ENCODE results near the gene AGAP3. TPM values are rescaled to one million over a fixed set of nuclear protein-coding genes. Genes with fewer than 3 reads are reported as not detected.

Gene AGAP3
- total RNA-seq, 1 experiment from 2014 or later = 115 TPM

DNA sequence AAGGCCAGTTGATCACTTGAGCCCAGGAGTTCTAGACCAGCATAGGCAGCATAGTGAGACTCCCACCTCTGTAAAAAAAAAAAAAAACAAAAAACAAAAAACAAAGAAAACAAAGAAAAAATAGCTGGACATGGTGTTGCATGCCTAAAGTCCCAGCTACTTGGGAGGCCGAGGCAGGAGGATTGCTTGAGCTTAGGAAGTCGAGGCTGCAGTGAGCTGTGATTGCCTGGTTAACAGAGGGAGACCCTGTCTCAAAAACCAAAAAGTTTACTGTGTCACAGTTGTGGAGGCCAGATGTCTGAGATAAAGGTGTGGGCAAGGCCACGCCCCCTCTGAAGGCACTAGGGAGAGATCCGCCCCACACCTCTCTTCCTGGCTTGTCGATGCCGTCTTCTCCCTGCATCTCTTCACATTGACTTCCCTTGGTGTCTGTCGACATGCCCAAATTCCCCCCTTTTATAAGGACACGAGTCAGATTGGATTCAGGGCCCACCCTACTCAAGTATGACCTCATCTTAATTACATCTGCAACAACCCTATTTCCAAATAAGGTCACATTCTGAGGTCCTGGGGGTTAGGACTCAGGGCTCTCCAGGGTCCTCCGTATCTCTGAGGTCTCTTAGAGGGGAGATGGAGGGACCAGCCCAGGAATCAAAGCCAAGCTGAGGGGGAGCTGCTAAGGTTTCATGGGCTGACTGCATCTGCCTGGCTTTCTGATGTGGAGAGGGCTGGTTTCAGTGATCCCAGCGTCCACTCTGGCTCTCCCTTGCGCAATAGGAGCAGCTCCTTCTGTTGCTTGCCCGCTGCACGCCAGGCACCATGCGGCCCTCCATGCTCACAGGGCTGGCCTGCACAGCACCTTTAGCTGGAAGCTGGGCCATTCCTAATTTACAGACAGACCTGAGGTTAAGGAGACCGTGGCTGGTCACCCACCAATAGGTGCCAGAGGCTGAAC lies 23.1 kb downstream of the AGAP3 start:
- ChIA-PET CTCF (interaction anchor here (0.6 kb wide), 1 partner anchor 146 kb away, joined by 5 read pairs; no protein-coding TSS in a partner anchor), POLR2A (ENCODE audit: low non-redundant PET) (interaction anchor here (0.6 kb wide), 2 partner anchors 81 to 491 kb away, joined by 3 to 5 read pairs; partner anchors contain the start of gene ABCB8)
- Histone ChIP-seq H3K27ac (ENCODE audit: low read depth, low read length, poor library complexity, severe bottlenecking) (no peak overlapping the region), H3K9me3 (ENCODE audit: low read depth, low read length, poor library complexity, severe bottlenecking) (no peaks in the 10 kb centered on the region), H3K4me1 (ENCODE audit: insufficient read depth, low read length, poor library complexity, severe bottlenecking) (peaks cover 14% of the 10 kb centered on the region), H3K27me3 (replicated peaks; ENCODE audit: insufficient read depth, low read depth, low read length, poor library complexity) (no peaks in the 10 kb centered on the region), H3K4me3 (ENCODE audit: low read depth, low read length, poor library complexity, severe bottlenecking) (no peak overlapping the region), H3K36me3 (ENCODE audit: insufficient read depth, low read length, poor library complexity, severe bottlenecking) (no peaks in the 10 kb centered on the region)
- no peak for TF ChIP-seq EZH2 (IDR thresholded peaks at IDR 0.05; ENCODE audit: borderline replicate concordance, low read depth, low read length, poor library complexity, severe bottlenecking)
- TF ChIP-seq, protein P1, sequence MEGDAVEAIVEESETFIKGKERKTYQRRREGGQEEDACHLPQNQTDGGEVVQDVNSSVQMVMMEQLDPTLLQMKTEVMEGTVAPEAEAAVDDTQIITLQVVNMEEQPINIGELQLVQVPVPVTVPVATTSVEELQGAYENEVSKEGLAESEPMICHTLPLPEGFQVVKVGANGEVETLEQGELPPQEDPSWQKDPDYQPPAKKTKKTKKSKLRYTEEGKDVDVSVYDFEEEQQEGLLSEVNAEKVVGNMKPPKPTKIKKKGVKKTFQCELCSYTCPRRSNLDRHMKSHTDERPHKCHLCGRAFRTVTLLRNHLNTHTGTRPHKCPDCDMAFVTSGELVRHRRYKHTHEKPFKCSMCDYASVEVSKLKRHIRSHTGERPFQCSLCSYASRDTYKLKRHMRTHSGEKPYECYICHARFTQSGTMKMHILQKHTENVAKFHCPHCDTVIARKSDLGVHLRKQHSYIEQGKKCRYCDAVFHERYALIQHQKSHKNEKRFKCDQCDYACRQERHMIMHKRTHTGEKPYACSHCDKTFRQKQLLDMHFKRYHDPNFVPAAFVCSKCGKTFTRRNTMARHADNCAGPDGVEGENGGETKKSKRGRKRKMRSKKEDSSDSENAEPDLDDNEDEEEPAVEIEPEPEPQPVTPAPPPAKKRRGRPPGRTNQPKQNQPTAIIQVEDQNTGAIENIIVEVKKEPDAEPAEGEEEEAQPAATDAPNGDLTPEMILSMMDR (conservative IDR thresholded peaks at IDR 0.05; ENCODE audit: low read depth, low read length) = no peak
- no peak for DNase-seq (ENCODE audit: low spot score)
- intact Hi-C loops (cut with micrococcal nuclease; ENCODE audit: unreplicated experiment) = loop anchor here (5.0 to 10.0 kb wide), 2 partner anchors 97 to 215 kb away; no protein-coding TSS in a partner anchor
- no TSS peak for BruUV-seq (replicated peaks)

GRCh38 chr7:151110236-151110940 lies 24.1 kb downstream of the AGAP3 start:
- intact Hi-C loops (cut with micrococcal nuclease; ENCODE audit: unreplicated experiment) = loop anchor here (5.0 to 10.0 kb wide), 2 partner anchors 98 to 216 kb away; no protein-coding TSS in a partner anchor
- ChIA-PET CTCF (no interaction called here), POLR2A (ENCODE audit: low non-redundant PET) (interaction anchor here (0.6 kb wide), 1 partner anchor 149 kb away, joined by 7 read pairs; no protein-coding TSS in a partner anchor)
- H3K9me3 ChIP-seq (ENCODE audit: low read depth, low read length, poor library complexity, severe bottlenecking) = no peaks in the 10 kb centered on the region
- no peaks in the 10 kb centered on the region for H3K27me3 ChIP-seq (replicated peaks; ENCODE audit: insufficient read depth, low read depth, low read length, poor library complexity)
- no peak for TF ChIP-seq EZH2 (IDR thresholded peaks at IDR 0.05; ENCODE audit: borderline replicate concordance, low read depth, low read length, poor library complexity, severe bottlenecking)
- TF ChIP-seq, protein P1 (conservative IDR thresholded peaks at IDR 0.05; ENCODE audit: low read depth, low read length) = no peak
- BruUV-seq (replicated peaks) = no TSS peak
- H3K4me3 ChIP-seq (ENCODE audit: low read depth, low read length, poor library complexity, severe bottlenecking) = no peak overlapping the region
- H3K36me3 ChIP-seq (ENCODE audit: insufficient read depth, low read length, poor library complexity, severe bottlenecking) = no peaks in the 10 kb centered on the region
- no peak for DNase-seq (ENCODE audit: low spot score)
- no peak overlapping the region for H3K27ac ChIP-seq (ENCODE audit: low read depth, low read length, poor library complexity, severe bottlenecking)
- peaks cover 14% of the 10 kb centered on the region for H3K4me1 ChIP-seq (ENCODE audit: insufficient read depth, low read length, poor library complexity, severe bottlenecking)

- no peaks in the 10 kb centered on the region for H3K36me3 ChIP-seq (ENCODE audit: insufficient read depth, low read length, poor library complexity, severe bottlenecking)
- peaks cover 21% of the 10 kb centered on the region for H3K4me1 ChIP-seq (ENCODE audit: insufficient read depth, low read length, poor library complexity, severe bottlenecking)
- TF ChIP-seq, protein P1 (conservative IDR thresholded peaks at IDR 0.05; ENCODE audit: low read depth, low read length) = peak; percentile 84
- no peak for TF ChIP-seq EZH2 (IDR thresholded peaks at IDR 0.05; ENCODE audit: borderline replicate concordance, low read depth, low read length, poor library complexity, severe bottlenecking)
- DNase-seq (ENCODE audit: low spot score) = peak; percentile 72
- H3K27ac ChIP-seq (ENCODE audit: low read depth, low read length, poor library complexity, severe bottlenecking) = no peak overlapping the region
- H3K27me3 ChIP-seq (replicated peaks; ENCODE audit: insufficient read depth, low read depth, low read length, poor library complexity) = no peaks in the 10 kb centered on the region
- BruUV-seq (replicated peaks) = no TSS peak
- intact Hi-C loops (cut with micrococcal nuclease; ENCODE audit: unreplicated experiment) = loop anchor here (5.0 to 10.0 kb wide), 2 partner anchors 99 to 216 kb away; no protein-coding TSS in a partner anchor
- POLR2A ChIA-PET (ENCODE audit: low non-redundant PET) = interaction anchor here (0.6 kb wide), 1 partner anchor 148 kb away, joined by 7 read pairs; no protein-coding TSS in a partner anchor
- CTCF ChIA-PET = interaction anchor here (1.0 kb wide), 1 partner anchor 20 kb away, joined by 4 read pairs; no protein-coding TSS in a partner anchor
- H3K4me3 ChIP-seq (ENCODE audit: low read depth, low read length, poor library complexity, severe bottlenecking) = no peak overlapping the region
- no peaks in the 10 kb centered on the region for H3K9me3 ChIP-seq (ENCODE audit: low read depth, low read length, poor library complexity, severe bottlenecking)
Measured at GRCh38 chr7:151110941-151111645, 24.8 kb downstream of the AGAP3 start.
